ENCODE measurements around the gene CLDN6. TPM values are rescaled to one million over a fixed set of nuclear protein-coding genes. Genes with fewer than 3 reads are reported as not detected.

The CLDN6 gene
- total RNA-seq, 1 experiment from 2014 or later, result not detected

GRCh38 chr16:3028716-3029319, 10.8 kb upstream of the CLDN6 start:
- DNase-seq (ENCODE audit: low read depth), result no peak

- DNase-seq (ENCODE audit: low read depth), result peak; percentile 19
Measured at GRCh38 chr16:3027983-3028715, 10.2 kb upstream of the CLDN6 start.

GRCh38 chr16:3027489-3027795, 9.5 kb upstream of the CLDN6 start:
- no peak for DNase-seq (ENCODE audit: low read depth)

- no peak for DNase-seq (ENCODE audit: low read depth)
Measured at GRCh38 chr16:3026609-3027488, 8.9 kb upstream of the CLDN6 start.

- no peak for DNase-seq (ENCODE audit: low read depth)
Measured at GRCh38 chr16:3026003-3026378, 8.0 kb upstream of the CLDN6 start.

GRCh38 chr16:3025032-3026002, 7.3 kb upstream of the CLDN6 start:
- DNase-seq (ENCODE audit: low read depth), result no peak

GRCh38 chr16:3023669-3024478, 5.9 kb upstream of the CLDN6 start, which contains the start of the genes HCFC1R1 and THOC6:
Gene HCFC1R1, minus strand, starts transcription at chr16:3023942. Its CDS starts 1 bp downstream, at chr16:3023941.
Gene THOC6, plus strand, starts transcription at chr16:3024035. Its CDS starts 292 bp downstream, at chr16:3024327.
- DNase-seq (ENCODE audit: low read depth), result peak; percentile 97

GRCh38 chr16:3023415-3023668, 5.4 kb upstream of the CLDN6 start:
- DNase-seq (ENCODE audit: low read depth), result peak; percentile 92

- DNase-seq (ENCODE audit: low read depth), result peak; percentile 52
Measured at GRCh38 chr16:3022684-3023414, 4.9 kb upstream of the CLDN6 start.

GRCh38 chr16:3022208-3022683, 4.3 kb upstream of the CLDN6 start:
- peak; percentile 95 for DNase-seq (ENCODE audit: low read depth)

GRCh38 chr16:3021449-3022207, 3.6 kb upstream of the CLDN6 start:
- DNase-seq (ENCODE audit: low read depth), result peak; percentile 96

- DNase-seq (ENCODE audit: low read depth), result peak; percentile 92
Measured at GRCh38 chr16:3020604-3021448, 2.8 kb upstream of the CLDN6 start.

GRCh38 chr16:3020247-3020603, 2.2 kb upstream of the CLDN6 start, which contains the start of gene TNFRSF12A:
Gene TNFRSF12A, plus strand, starts transcription at chr16:3020368. Its CDS starts 30 bp downstream, at chr16:3020398.
- DNase-seq (ENCODE audit: low read depth), result no peak

GRCh38 chr16:3019594-3020246, 1.7 kb upstream of the CLDN6 start:
- DNase-seq (ENCODE audit: low read depth), result peak; percentile 59

- no peak for DNase-seq (ENCODE audit: low read depth)
Measured at GRCh38 chr16:3017344-3017743, 639 bp downstream of the CLDN6 start.

- DNase-seq (ENCODE audit: low read depth), result no peak
Measured at GRCh38 chr16:3015865-3016521, 2.0 kb downstream of the CLDN6 start.

- no peak for DNase-seq (ENCODE audit: low read depth)
Measured at GRCh38 chr16:3014971-3015370, 3.0 kb downstream of the CLDN6 start.
